Pulmonary artery endothelial cell (primary cell): ENCODE measurements around the gene PSMB7. TPM values are rescaled to one million over a fixed set of nuclear protein-coding genes. Genes with fewer than 3 reads are reported as not detected.
A peak's percentile ranks its signal among the peaks of the same experiment; 100 is the strongest.

Experiments used
- DNase-seq: peaks from one replicate; pipeline ENCODE4 v3.0.0-alpha.2; 2011; ENCODE audit warnings: low read depth, low spot score
- total RNA-seq: library from RNA; depleted of rRNA; stranded (reverse); fragments of >200 nt; gene quantifications from 2 replicates; pipeline ENCODE4 v1.2.3, GENCODE V29; 2014

PSMB7 gene
- total RNA-seq, 1 donor from 2014 or later, result 325 TPM

DNA sequence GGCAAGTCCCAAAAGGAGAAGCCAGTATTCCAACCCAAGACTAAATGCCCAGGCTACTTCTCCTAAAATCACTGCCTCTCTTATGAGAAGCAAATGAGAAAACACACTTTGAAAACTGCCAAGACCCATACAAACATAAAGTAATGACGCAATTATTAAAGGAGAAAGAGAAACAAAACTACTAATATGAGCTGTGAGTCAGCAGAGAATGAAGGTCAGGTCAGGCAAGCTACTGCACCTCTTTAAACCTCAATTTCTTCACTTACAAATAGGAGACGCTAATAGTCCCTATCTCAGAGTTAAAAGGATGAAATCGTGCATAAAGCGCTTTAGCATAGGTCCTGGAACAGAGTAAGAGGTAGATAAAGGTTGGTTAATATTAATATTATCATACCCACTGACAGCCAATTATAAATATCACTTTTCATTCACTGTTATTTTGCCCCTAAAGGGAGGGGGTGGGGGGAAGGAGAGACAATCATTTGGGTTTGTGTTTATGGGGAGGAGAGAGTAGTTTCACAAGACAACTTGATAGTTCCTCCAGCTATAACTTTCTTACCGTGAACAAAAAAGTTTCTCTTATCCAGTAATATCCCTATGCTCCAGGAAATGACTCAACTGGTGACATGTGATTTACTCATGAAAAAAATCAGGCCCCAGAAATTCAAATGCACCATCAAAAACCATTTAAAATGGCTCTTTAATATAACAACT, 3.6 kb downstream of the PSMB7 start:
- DNase-seq, result peak; percentile 41

DNA sequence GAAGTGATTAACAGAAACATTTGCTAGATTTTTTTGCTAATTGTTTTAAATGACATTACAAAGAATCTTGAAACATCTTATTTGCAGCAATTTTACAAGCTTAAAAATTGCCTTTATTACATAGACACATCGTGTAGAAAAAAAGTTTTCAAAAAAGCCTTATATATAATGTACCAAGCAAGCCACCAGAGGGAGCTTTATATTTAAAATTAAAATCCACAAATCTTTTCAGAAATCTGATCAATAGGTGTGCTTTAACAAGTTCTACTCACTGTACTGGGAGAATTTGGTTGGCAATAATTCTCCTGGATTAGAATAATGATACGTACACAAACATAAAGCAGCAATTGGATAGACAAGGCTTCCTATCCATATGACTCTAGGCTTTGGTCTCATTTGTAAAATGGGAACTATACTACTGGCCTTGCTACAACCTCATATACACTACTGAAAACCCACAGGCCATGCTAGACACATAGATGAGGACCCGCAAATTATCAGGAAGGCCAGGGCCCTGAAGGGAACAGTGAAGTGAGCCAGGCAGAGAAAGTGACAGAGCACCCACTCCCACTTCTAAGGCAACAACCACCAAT, 4.8 kb downstream of the PSMB7 start:
- DNase-seq, result no peak

DNA sequence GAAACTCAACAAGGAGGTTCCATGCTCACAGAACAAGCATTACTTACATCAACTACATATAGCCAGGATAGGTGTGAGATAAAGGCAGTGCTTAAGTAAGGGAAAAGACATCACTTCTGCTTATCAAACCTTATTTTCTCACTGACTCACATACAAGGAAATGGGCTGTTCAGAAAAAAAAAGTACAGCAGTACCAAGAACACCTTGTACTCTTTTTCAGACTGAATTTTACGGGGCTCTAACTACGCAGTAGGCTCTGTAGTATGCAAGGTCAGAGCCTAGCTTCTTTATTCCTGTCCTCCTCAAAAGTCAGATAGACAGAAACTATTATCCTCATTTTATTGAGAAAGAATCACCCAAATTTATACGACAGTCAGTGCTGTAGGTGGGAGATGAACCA, 5.8 kb downstream of the PSMB7 start:
- DNase-seq, result no peak

GRCh38 chr9:124403246-124403645, 12.0 kb downstream of the PSMB7 start:
- no peak for DNase-seq

GRCh38 chr9:124399968-124400940, 15.0 kb downstream of the PSMB7 start:
- DNase-seq, result no peak

GRCh38 chr9:124399323-124399967, 15.8 kb downstream of the PSMB7 start:
- DNase-seq, result no peak

DNA sequence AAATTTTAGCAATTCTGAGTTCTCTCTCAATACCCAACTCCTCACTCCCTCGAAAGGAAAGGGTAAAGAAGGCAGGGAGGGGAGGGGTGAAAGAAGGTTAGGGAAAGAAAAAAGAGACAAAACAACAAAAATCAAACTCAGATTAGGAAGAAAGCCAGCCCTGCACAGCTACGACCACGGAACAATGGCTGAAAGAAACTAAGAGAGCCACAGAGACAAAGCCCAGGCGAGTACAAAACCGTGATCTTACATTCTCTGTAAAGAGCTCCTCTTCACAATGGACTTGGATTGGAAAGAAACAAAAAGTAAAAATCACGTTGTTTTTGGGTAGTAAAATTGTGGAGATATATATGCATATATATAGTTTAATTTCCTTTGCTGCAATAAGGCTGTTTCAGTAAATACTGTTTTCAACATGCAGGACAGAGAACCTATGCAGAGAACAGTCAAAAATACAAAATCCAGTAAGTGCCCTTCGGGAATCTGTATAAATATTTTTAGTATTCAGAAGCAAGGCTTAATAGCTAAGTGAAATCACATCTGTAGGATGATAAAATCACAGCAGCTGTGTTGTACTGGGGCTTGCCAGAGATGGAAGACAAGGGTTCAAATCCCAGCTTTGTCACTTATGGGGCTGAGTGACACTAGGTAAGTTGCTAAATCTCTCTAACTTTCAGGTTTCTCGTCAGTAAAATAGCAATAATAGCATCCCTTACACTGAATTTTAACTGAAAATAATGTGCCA, 16.9 kb downstream of the PSMB7 start:
- DNase-seq, result no peak

DNA sequence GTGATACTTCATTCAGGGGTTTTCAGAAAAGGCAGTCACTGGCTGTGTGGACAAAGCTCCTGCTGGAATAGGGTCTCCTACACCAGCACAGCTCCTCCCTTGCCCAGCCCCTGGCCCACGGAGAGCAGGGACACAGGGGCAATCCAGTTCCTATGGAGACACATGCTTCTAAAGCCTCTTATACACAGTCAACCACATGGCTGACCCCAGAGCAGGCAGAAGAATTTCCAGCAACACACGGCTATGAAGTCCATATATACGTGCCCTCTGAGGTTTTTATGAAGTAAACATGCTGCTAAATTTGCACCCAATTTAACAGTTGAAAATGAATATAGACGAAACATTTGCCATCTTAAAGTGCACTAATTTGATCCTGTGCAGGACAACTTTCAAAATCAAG, 19.4 kb downstream of the PSMB7 start:
- no peak for DNase-seq

DNA sequence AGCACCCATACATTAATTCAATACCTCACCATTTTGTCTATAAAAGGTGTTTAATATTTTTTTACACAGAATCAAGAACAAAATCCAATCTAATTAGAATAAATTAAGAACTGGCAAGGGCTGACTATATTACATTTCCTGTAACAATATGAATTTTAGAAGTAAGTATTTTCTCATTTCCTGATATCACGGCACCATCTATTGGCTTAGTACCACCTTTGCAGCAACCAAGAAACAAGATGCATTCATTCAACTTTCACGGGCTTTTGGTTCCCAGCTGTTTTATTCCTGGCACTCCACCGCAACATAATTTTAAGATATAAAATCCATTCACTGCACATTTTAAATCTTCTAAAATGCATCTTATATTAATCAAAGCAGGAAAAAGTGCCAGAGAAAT, 20.6 kb downstream of the PSMB7 start:
- DNase-seq, result no peak

GRCh38 chr9:124394167-124394566, 21.1 kb downstream of the PSMB7 start:
- no peak for DNase-seq

DNA sequence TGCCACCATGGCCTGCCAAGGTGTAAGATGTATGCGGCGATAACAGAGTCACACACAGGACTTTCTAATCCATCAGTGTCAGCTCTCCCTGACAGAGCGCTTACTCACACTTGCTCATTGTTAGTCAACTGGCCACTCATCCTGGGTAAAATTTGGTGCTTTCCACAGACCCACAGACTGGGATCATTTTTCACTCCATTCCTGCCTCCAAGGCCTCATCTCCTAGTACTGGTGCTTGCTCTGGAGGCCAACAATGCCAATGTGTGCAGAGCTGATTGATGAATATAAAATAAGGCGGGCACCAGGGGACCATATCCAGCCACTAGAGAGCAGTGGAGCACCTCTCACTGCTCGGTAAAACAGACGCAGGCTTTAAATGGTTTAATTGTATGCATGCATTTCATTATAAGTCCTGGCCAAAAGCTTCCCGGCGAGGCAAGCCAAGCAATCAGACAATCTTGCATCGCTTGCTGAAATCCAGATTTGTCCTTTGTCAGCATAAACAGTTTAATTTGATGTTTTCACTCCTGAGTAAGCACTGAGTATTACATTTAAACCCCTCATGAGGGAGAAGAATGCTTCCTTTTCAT, 22.3 kb downstream of the PSMB7 start:
- DNase-seq, result peak; percentile 40

DNA sequence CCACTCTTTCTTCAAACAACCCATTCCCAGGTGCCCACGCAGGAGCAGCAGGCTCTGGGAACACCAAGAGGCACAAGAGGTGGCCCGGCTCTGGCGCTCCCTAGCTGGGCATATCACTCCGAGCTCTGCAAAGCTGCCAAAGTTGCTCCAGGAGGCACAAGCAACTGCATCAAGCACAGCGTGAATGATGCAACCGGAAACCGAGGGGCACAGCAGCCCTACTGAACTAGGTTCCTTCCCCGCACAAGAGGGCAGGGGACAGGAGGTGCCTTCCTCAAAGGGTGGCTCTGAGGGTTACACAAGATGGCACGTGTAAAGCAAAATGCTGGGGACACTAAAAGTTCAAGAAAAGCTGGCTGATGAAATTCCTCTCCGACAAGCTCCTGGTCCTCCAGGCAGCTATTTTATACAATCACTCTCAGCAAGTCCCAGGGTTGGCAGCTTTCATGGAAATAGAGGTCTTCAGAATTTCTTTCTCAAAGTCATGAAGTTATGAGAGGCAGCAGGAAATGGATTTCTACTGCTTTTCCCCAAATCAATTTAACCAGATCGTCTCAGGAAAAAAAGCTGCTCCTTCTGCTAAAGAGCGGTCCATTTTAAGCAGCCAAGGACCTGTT, 22.9 kb downstream of the PSMB7 start:
- no peak for DNase-seq

GRCh38 chr9:124390794-124391658, 24.2 kb downstream of the PSMB7 start:
- peak; percentile 27 for DNase-seq

- no peak for DNase-seq
Observed at GRCh38 chr9:124389146-124389939, 25.9 kb downstream of the PSMB7 start.

- DNase-seq, result no peak
Observed at GRCh38 chr9:124388275-124389048, 26.8 kb downstream of the PSMB7 start.

GRCh38 chr9:124386201-124386600, 29.0 kb downstream of the PSMB7 start:
- DNase-seq, result no peak

GRCh38 chr9:124385623-124386022, 29.6 kb downstream of the PSMB7 start:
- DNase-seq, result no peak

GRCh38 chr9:124384846-124385245, 30.4 kb downstream of the PSMB7 start:
- no peak for DNase-seq
